Ovary (tissue), 3 donors: ENCODE measurements around the gene CSF2.

ENCODE experiments used
- CTCF ChIP-seq, 3 donors: fragments of 450-650 bp in 2 of 3; fragments of 200-600 bp in 1 of 3; IDR thresholded peaks; one replicate each; pipeline versions ENCODE4 v1.5.1 to v1.8.0; 2016 to 2022; ENCODE audit warnings: antibody characterized with exemption in 3 of 3, mild to moderate bottlenecking in 1 of 3
- EP300 ChIP-seq: sonication (generic); formaldehyde crosslinking; IDR thresholded peaks from one replicate; pipeline ENCODE4 v1.6.1; 2017; ENCODE audit warnings: antibody characterized with exemption
- POLR2A ChIP-seq: fragments of 450-650 bp; IDR thresholded peaks from one replicate; pipeline ENCODE4 v1.6.1; 2017; ENCODE audit warnings: antibody characterized with exemption, mild to moderate bottlenecking, moderate library complexity
- donor health status: DM: no; HTN: no; CAD: no.

DNA sequence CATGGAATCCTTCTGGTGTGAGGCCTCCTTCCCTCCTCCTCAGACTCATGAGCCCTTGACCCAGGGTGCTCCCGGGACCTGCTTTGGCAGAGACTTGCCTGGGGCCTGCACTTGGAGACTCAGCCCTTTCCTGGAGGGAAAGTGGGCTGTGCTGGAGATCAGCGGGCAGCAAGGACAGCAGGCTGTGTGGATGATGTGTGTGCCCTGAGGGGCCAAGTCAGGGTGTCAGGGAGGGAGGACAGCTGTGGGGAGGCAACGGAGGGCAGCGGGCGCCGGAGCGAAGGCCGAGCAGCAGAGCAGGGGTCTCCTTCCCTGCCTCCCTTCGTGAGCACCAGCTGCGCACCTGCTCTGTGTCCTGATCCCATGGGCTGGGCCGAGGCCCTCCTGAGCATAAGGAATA lies 6.1 kb upstream of the CSF2 start:
- no peak for TF ChIP-seq POLR2A
- TF ChIP-seq CTCF (IDR thresholded peaks at IDR 0.05), result no peak
- no peak for TF ChIP-seq EP300
